Natural killer cell (primary cell): Measurements from ENCODE around the gene MLXIP. TPM values are rescaled to one million over a fixed set of nuclear protein-coding genes. Genes with fewer than 3 reads are reported as not detected.

Source experiments
- ATAC-seq, 3 donors: fragments of 150-1000 bp in 2 of 3; fragments of 200-7000 bp in 1 of 3; cut with Tn5 transposase; 1 replicate in 1 of 3; 2 replicates in 2 of 3; pipeline ENCODE4 v1.10.0; 2021; ENCODE audit warnings: mild to moderate bottlenecking in 2 of 3, moderate library complexity in 2 of 3
- DNase-seq, 2 donors: peaks; one replicate each; pipeline versions ENCODE4 v3.0.0 to v3.0.0-alpha.2; 2013 to 2021; ENCODE audit warnings: mixed read lengths in 1 of 2
- H3K27ac ChIP-seq: one replicate; pipeline ENCODE4 v1.5.1; 2013; ENCODE audit warnings: mild to moderate bottlenecking, low read length
- H3K27me3 ChIP-seq: one replicate; pipeline ENCODE4 v1.6.1; 2013; ENCODE audit warnings: low read length; ENCODE audit not compliant: control insufficient read depth, insufficient read depth
- H3K36me3 ChIP-seq: one replicate; pipeline ENCODE4 v1.6.1; 2013; ENCODE audit warnings: low read length; ENCODE audit not compliant: control insufficient read depth, insufficient read depth
- H3K4me1 ChIP-seq: one replicate; pipeline ENCODE4 v1.6.1; 2013; ENCODE audit warnings: low read length; ENCODE audit not compliant: control insufficient read depth, insufficient read depth
- H3K4me3 ChIP-seq: one replicate; pipeline ENCODE4 v1.5.1; 2013; ENCODE audit warnings: low read length
- H3K9me3 ChIP-seq: one replicate; pipeline ENCODE4 v1.6.1; 2013; ENCODE audit warnings: low read length; ENCODE audit not compliant: control insufficient read depth, insufficient read depth
- H3K27ac Mint-ChIP-seq, 2 donors: one replicate each; pipeline ENCODE4 v1.8.0; 2022; ENCODE audit warnings: mild to moderate bottlenecking in 2 of 2, mixed read lengths in 2 of 2, moderate library complexity in 1 of 2
- H3K27me3 Mint-ChIP-seq, 2 donors: one replicate each; pipeline ENCODE4 v1.8.0; 2022; ENCODE audit warnings: low read depth in 2 of 2, mixed read lengths in 2 of 2
- H3K36me3 Mint-ChIP-seq: one replicate; pipeline ENCODE4 v1.8.0; 2022; ENCODE audit warnings: mixed read lengths
- H3K4me1 Mint-ChIP-seq, 2 donors: one replicate each; pipeline ENCODE4 v1.8.0; 2022; ENCODE audit warnings: mixed read lengths in 2 of 2
- H3K4me3 Mint-ChIP-seq: one replicate; pipeline ENCODE4 v1.8.0; 2022; ENCODE audit warnings: mild to moderate bottlenecking, moderate library complexity, mixed read lengths
- H3K9me3 Mint-ChIP-seq, 2 donors: one replicate each; pipeline ENCODE4 v1.8.0; 2022; ENCODE audit warnings: mixed read lengths in 2 of 2
- CTCF ChIP-seq: fragments of 200-600 bp; IDR thresholded peaks from one replicate; pipeline ENCODE4 v1.8.0; 2022; ENCODE audit warnings: antibody characterized with exemption
- WGBS: methylation state at CpG from one replicate; pipeline ENCODE4 v1.1.7; 2013; ENCODE audit warnings: missing lambda C conversion rate; ENCODE audit not compliant: insufficient coverage; 5-methylcytosine and 5-hydroxymethylcytosine counted together
- intact Hi-C: fragments of 100-400 bp; cut with micrococcal nuclease; formaldehyde crosslinking; loops from one replicate; pipeline ENCODE4 v1.14.2; 2022
- total RNA-seq, 4 donors: library from RNA; stranded (reverse); fragments of 120-200 nt in 1 of 4; gene quantifications; one replicate each; pipeline versions ENCODE4 v1.2.3 to v1.2.4, GENCODE V29; 2013 to 2022

The MLXIP gene
- total RNA-seq, 3 donors from 2014 or later (not counting 1 experiment from before 2014, with no cell fraction given) = 83.8 to 92.4 (median 86.1) TPM

- H3K27me3 ChIP-seq = no peaks in the 10 kb centered on the region
- H3K36me3 ChIP-seq = no peaks in the 10 kb centered on the region
- no peak overlapping the region for H3K4me3 ChIP-seq
- no peaks in the 10 kb centered on the region for H3K36me3 Mint-ChIP-seq
- no peaks in the 10 kb centered on the region for H3K4me1 Mint-ChIP-seq
- no peak overlapping the region for H3K27ac Mint-ChIP-seq
- intact Hi-C loops = no loop called here
- ATAC-seq (no peak), DNase-seq (no peak)
- no peak overlapping the region for H3K4me3 Mint-ChIP-seq
- H3K27me3 Mint-ChIP-seq = no peaks in the 10 kb centered on the region
- 95% methylated on average over 8 of the region's 8 CpGs for WGBS
- no peaks in the 10 kb centered on the region for H3K9me3 ChIP-seq
- no peaks in the 10 kb centered on the region for H3K4me1 ChIP-seq
- no peak for TF ChIP-seq CTCF
- H3K9me3 Mint-ChIP-seq = no peaks in the 10 kb centered on the region
- H3K27ac ChIP-seq = no peak overlapping the region
These were observed 30.4 kb upstream of the MLXIP start for GRCh38 chr12:122048151-122048550.

- no peaks in the 10 kb centered on the region for H3K36me3 ChIP-seq
- H3K4me3 ChIP-seq = no peak overlapping the region
- no peak for TF ChIP-seq CTCF
- 90% methylated on average over 9 of the region's 9 CpGs for WGBS
- no peak for DNase-seq
- H3K27ac ChIP-seq = no peak overlapping the region
- Mint-ChIP-seq H3K4me3 (no peak overlapping the region), H3K27ac (no peak overlapping the region), H3K27me3 (no peaks in the 10 kb centered on the region), H3K36me3 (no peaks in the 10 kb centered on the region), H3K4me1 (peaks cover 0 to 7% of the 10 kb centered on the region in 2 donors), H3K9me3 (no peaks in the 10 kb centered on the region)
- no peaks in the 10 kb centered on the region for H3K9me3 ChIP-seq
- no peak for ATAC-seq
- H3K27me3 ChIP-seq = no peaks in the 10 kb centered on the region
- H3K4me1 ChIP-seq = peaks cover 7% of the 10 kb centered on the region
- intact Hi-C loops = no loop called here
These were observed 28.7 kb upstream of the MLXIP start for GRCh38 chr12:122049827-122050226.

GRCh38 chr12:122050706-122051105 is 27.9 kb upstream of the MLXIP start:
- Histone ChIP-seq H3K4me3 (no peak overlapping the region), H3K9me3 (no peaks in the 10 kb centered on the region), H3K27me3 (no peaks in the 10 kb centered on the region), H3K4me1 (peaks cover 7% of the 10 kb centered on the region), H3K36me3 (no peaks in the 10 kb centered on the region), H3K27ac (no peak overlapping the region)
- Mint-ChIP-seq H3K36me3 (no peaks in the 10 kb centered on the region), H3K4me1 (peaks cover 0 to 7% of the 10 kb centered on the region in 2 donors), H3K4me3 (no peak overlapping the region), H3K27me3 (no peaks in the 10 kb centered on the region), H3K9me3 (no peaks in the 10 kb centered on the region), H3K27ac (no peak overlapping the region)
- DNase-seq (no peak), ATAC-seq (no peak)
- intact Hi-C loops = no loop called here
- WGBS = 96% methylated on average over 20 of the region's 20 CpGs
- no peak for TF ChIP-seq CTCF

- no peak overlapping the region for H3K27ac Mint-ChIP-seq
- no peak for ATAC-seq
- intact Hi-C loops = no loop called here
- H3K36me3 Mint-ChIP-seq = no peaks in the 10 kb centered on the region
- H3K4me3 ChIP-seq = no peak overlapping the region
- H3K4me1 ChIP-seq = peaks cover 7% of the 10 kb centered on the region
- no peak for DNase-seq
- H3K27me3 ChIP-seq = no peaks in the 10 kb centered on the region
- no peaks in the 10 kb centered on the region for H3K9me3 Mint-ChIP-seq
- H3K27me3 Mint-ChIP-seq = no peaks in the 10 kb centered on the region
- no peak overlapping the region for H3K4me3 Mint-ChIP-seq
- H3K27ac ChIP-seq = no peak overlapping the region
- peaks cover 0 to 7% of the 10 kb centered on the region in 2 donors for H3K4me1 Mint-ChIP-seq
- WGBS = 86% methylated on average over 13 of the region's 14 CpGs
- no peaks in the 10 kb centered on the region for H3K9me3 ChIP-seq
- no peak for TF ChIP-seq CTCF
- H3K36me3 ChIP-seq = no peaks in the 10 kb centered on the region
These were observed 27.2 kb upstream of the MLXIP start for GRCh38 chr12:122051231-122051876.
